ENCODE data around the gene ARHGEF10L. TPM values are rescaled to one million over a fixed set of nuclear protein-coding genes. Genes with fewer than 3 reads are reported as not detected.

The ARHGEF10L gene
- total RNA-seq, 1 donor from 2014 or later: 33.1 TPM

DNA sequence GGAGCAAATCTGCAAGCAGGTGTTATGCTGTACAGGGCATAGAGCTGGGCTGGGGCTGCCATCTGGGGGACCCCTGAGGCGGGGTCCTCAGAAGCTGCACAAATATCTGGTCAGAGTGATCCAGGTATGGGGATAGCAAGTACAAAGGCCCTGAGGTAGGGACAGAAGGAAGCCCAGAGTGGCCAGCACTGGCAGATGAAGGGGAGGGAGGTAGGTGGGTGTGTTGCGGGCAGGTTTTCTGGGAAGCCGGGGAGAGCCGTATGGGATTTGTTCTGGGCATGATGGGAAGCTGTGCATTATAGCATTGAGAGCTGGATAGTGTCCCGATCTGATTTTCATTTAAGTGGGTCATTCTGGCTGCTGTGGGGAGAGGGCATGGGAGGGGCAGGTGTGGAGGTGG is 102.7 kb downstream of the ARHGEF10L start:
- Mint-ChIP-seq H3K27ac (no peak overlapping the region), H3K27me3 (ENCODE audit: low read depth) (no peaks in the 10 kb centered on the region), H3K9me3 (no peaks in the 10 kb centered on the region), H3K4me3 (no peak overlapping the region), H3K4me1 (no peaks in the 10 kb centered on the region), H3K36me3 (peaks cover 18% of the 10 kb centered on the region)
- DNase-seq (ENCODE audit: low spot score in 2 of 2, unreplicated experiment in 2 of 2): no peak
- TF ChIP-seq, protein P1, sequence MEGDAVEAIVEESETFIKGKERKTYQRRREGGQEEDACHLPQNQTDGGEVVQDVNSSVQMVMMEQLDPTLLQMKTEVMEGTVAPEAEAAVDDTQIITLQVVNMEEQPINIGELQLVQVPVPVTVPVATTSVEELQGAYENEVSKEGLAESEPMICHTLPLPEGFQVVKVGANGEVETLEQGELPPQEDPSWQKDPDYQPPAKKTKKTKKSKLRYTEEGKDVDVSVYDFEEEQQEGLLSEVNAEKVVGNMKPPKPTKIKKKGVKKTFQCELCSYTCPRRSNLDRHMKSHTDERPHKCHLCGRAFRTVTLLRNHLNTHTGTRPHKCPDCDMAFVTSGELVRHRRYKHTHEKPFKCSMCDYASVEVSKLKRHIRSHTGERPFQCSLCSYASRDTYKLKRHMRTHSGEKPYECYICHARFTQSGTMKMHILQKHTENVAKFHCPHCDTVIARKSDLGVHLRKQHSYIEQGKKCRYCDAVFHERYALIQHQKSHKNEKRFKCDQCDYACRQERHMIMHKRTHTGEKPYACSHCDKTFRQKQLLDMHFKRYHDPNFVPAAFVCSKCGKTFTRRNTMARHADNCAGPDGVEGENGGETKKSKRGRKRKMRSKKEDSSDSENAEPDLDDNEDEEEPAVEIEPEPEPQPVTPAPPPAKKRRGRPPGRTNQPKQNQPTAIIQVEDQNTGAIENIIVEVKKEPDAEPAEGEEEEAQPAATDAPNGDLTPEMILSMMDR (IDR thresholded peaks at IDR 0.05; ENCODE audit: unreplicated experiment): no peak

DNA sequence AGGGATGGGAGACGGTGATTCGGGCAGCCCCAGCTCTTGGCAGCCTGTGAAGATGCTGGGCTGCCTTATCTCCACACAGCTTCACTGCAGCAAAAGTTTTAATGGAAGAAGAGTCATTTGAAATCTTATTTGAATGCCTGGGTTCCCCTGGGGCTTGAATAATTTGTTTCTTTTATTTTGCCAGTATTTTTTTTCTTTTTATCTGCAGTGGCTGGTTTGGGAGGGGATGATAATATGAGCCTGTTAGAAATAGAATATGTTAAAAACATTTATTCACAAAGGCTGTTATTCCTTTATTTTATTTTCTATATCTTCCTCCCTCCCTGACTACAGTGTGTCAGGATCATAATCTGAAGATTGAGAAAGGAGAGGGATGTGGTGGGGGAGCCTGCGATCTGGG is 103.4 kb downstream of the ARHGEF10L start:
- H3K4me3 Mint-ChIP-seq: no peak overlapping the region
- H3K27ac Mint-ChIP-seq: no peak overlapping the region
- TF ChIP-seq, protein P1 (IDR thresholded peaks at IDR 0.05; ENCODE audit: unreplicated experiment): no peak
- H3K36me3 Mint-ChIP-seq: peaks cover 12% of the 10 kb centered on the region
- no peak for DNase-seq (ENCODE audit: low spot score in 2 of 2, unreplicated experiment in 2 of 2)
- no peaks in the 10 kb centered on the region for H3K27me3 Mint-ChIP-seq (ENCODE audit: low read depth)
- H3K9me3 Mint-ChIP-seq: no peaks in the 10 kb centered on the region
- no peaks in the 10 kb centered on the region for H3K4me1 Mint-ChIP-seq

DNA sequence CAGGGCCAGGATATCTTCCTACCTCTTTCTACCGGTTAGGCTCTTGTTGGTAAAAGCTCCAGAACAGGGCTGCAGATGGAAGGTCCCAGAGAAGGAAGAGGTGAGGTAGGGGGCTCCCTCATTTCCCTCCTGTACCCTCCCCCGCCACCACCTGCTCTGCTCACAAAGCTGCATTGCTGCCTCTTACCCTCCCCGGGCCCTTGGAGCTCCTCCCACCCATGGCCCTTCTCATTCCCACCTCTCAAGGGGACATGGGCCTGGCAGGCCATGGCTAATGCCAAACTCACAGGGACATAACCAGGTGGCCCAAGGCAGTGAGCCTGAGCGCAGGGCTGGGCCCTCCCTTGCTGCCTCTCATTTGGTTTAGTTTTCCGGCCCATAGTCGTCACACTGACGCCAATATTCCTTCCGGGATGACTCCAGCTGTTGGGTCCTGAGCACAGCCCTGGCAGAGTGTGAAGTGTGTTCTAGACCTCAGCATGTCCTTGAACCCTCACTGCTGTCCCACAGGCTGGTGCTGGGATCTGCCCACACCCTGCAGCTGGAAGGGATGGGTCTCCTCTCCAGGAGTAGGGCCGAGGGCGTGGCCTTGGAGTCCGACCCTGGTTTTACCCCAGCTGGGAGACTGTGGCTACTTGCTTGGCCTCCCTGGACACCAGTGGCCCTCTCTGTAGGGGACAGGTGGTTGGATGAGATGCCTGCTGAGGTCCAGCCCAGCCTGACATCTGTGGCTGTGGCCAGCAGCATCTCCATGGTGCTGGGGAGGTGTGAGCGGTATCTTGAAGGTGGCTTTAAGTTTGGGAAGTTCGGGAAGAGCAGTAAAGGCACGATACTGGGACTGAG is 104.6 kb downstream of the ARHGEF10L start:
- Mint-ChIP-seq H3K9me3 (no peaks in the 10 kb centered on the region), H3K27me3 (ENCODE audit: low read depth) (no peaks in the 10 kb centered on the region), H3K4me1 (no peaks in the 10 kb centered on the region), H3K4me3 (no peak overlapping the region), H3K27ac (no peak overlapping the region), H3K36me3 (peaks cover 12% of the 10 kb centered on the region)
- DNase-seq (ENCODE audit: low spot score in 2 of 2, unreplicated experiment in 2 of 2): no peak
- TF ChIP-seq, protein P1 (IDR thresholded peaks at IDR 0.05; ENCODE audit: unreplicated experiment): no peak

DNA sequence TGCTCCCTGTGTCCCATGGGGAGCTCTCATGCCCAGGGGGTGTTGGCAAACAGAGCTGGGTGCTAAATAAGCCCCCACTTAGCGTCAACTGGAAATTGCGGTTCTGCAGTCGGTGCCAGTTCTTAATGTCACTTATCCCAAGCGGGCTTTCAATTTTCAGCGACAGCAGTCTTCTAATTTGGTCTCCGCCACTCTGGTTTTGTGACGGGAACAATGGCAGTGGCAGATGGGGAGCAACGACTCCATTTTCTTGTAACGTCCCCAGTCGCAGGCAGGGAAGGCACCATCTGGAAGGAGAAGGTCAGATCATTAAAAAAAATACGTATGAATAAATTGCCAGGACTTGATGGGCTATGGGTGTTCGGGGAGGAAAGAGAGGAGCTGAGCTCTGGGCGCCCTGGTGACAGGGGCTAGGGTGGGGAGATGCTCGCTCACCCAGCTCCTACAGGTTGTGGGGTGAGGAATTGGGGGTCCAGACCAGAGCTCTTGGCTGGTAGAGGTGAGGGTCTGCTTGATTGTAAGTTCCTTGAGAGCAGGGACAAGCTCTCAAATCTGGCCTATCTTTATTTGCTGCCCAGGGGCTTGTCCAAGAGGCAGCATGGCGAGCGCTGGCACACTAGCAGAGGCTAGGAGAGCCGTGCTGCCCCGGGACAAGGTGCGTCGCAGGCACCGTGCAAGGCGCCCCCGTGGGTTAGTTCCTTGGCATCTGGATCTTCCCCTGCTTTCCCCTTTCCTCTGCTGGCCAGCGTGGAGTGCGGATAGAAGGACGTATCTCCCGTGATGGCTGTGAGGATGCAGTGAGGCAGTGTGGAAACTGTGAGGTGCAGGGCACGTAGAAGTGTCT is 105.8 kb downstream of the ARHGEF10L start:
- Mint-ChIP-seq H3K27ac (no peak overlapping the region), H3K4me3 (no peak overlapping the region), H3K4me1 (no peaks in the 10 kb centered on the region)

DNA sequence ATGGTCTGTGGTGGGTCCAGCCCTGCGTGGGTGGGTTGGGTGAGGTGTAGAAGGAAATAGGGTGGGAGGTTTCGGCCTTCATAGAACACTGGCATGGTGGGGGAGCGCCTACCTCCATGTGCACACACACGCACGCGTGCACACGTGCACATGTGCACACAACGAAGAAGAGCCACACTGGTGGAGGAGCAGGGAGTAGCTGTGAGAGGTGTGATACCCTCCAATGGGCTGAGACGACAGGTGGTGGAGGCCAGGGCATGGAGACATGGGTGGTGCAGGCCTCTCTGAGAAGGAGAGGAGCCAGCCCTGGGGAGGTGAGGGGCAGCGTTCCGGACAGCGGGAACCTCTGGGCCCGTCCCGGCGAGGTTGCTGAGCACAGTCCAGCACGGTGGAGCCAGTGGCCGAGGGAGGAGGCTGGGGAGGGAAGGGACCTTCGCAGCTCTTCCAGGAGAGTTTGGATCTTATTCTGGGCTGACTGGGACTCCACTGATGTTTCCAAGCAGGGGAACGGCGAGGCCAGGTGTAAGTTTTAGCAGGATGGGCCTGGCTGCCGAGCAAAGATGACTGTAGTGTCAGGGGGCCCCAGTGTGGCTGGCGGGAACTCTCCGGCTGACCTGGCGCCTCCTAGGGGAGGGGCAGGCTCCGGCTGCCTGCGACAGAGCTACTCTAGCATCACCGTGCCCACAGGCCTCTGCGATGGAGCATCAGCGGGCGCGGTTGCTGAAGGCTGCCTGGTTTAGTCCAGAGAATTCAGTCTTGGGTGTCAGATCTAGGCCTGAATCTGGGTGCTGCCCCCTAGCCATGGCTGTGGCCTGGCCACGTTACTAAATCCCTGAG is 107.2 kb downstream of the ARHGEF10L start:
- no peaks in the 10 kb centered on the region for H3K27me3 Mint-ChIP-seq (ENCODE audit: low read depth)
- TF ChIP-seq, protein P1 (IDR thresholded peaks at IDR 0.05; ENCODE audit: unreplicated experiment): no peak
- no peak for DNase-seq (ENCODE audit: low spot score in 2 of 2, unreplicated experiment in 2 of 2)
- peaks cover 4% of the 10 kb centered on the region for H3K36me3 Mint-ChIP-seq
- no peaks in the 10 kb centered on the region for H3K4me1 Mint-ChIP-seq
- H3K4me3 Mint-ChIP-seq: no peak overlapping the region
- no peak overlapping the region for H3K27ac Mint-ChIP-seq
- no peaks in the 10 kb centered on the region for H3K9me3 Mint-ChIP-seq

More for the DNA sequence above, 105.8 kb downstream of the ARHGEF10L start:
- DNase-seq (ENCODE audit: low spot score in 2 of 2, unreplicated experiment in 2 of 2): no peak
- Mint-ChIP-seq H3K36me3 (peaks cover 12% of the 10 kb centered on the region), H3K9me3 (no peaks in the 10 kb centered on the region), H3K27me3 (ENCODE audit: low read depth) (no peaks in the 10 kb centered on the region)
- TF ChIP-seq, protein P1 (IDR thresholded peaks at IDR 0.05; ENCODE audit: unreplicated experiment): no peak
